Fibroblast of the aortic adventitia (primary cell): Measurements from ENCODE around the gene ZNF385D. TPM values are rescaled to one million over a fixed set of nuclear protein-coding genes. Genes with fewer than 3 reads are reported as not detected.

Experiments used
- DNase-seq: peaks from one replicate; pipeline ENCODE4 v3.0.0-alpha.2; 2010; ENCODE audit warnings: low read depth
- H3K4me3 ChIP-seq: 2 replicates; pipeline ENCODE4 v1.5.1; 2011; ENCODE audit warnings: low read depth, mild to moderate bottlenecking, control low read depth, low read length, moderate library complexity
- total RNA-seq: library from RNA; depleted of rRNA; stranded (reverse); fragments of >200 nt; gene quantifications from 2 replicates; pipeline ENCODE4 v1.2.3, GENCODE V29; 2012; ENCODE audit warnings: low replicate concordance
- TF ChIP-seq, protein P1 (sequence below): IDR thresholded peaks from 2 replicates; pipeline ENCODE4 v1.5.1; 2011; ENCODE audit warnings: mild to moderate bottlenecking, low read length, control low read depth, inconsistent platforms; ENCODE audit not compliant: insufficient read depth

ZNF385D gene
- total RNA-seq, 1 donor, result 11.5 TPM

DNA sequence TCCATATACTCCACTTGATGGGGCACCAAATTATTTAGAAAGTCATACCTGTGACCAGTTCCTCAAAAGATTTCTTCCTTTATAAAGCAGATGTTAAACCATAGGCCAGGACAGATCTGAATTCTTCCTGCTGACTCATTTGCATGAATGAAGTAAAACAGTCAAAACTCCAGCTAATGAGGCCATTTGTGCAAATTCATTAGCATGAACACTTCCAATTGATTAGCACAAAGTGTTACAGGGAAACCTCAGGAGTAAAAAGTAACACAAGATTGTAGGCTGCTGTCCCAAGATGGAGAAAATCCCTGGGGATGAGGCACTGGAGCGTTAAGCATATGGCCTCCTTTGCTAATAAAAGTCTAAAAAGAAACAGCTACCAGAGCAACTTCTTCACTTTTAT lies 149.8 kb downstream of the ZNF385D start:
- TF ChIP-seq, protein P1, sequence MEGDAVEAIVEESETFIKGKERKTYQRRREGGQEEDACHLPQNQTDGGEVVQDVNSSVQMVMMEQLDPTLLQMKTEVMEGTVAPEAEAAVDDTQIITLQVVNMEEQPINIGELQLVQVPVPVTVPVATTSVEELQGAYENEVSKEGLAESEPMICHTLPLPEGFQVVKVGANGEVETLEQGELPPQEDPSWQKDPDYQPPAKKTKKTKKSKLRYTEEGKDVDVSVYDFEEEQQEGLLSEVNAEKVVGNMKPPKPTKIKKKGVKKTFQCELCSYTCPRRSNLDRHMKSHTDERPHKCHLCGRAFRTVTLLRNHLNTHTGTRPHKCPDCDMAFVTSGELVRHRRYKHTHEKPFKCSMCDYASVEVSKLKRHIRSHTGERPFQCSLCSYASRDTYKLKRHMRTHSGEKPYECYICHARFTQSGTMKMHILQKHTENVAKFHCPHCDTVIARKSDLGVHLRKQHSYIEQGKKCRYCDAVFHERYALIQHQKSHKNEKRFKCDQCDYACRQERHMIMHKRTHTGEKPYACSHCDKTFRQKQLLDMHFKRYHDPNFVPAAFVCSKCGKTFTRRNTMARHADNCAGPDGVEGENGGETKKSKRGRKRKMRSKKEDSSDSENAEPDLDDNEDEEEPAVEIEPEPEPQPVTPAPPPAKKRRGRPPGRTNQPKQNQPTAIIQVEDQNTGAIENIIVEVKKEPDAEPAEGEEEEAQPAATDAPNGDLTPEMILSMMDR, result no peak
- DNase-seq, result no peak
- no peak overlapping the region for H3K4me3 ChIP-seq

DNA sequence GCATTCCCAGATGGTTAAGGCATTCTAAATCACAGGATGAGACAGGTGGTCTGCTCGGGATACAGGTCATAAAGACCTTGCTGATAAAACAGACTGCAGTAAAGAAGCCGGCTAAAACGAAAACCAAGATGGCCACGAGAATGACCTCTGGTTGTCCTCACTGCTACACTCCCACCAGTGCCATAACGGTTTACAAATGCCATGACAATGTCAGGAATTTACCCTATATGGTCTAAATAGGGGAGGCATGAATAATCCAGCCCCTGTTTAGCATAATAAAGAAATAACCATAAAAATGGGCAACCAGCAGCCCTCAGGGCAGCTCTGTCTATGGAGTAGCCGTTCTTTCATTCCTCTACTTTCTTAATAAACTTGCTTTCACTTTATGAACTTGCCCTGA lies 151.1 kb downstream of the ZNF385D start:
- H3K4me3 ChIP-seq, result no peak overlapping the region
- TF ChIP-seq, protein P1, result no peak
- DNase-seq, result no peak

DNA sequence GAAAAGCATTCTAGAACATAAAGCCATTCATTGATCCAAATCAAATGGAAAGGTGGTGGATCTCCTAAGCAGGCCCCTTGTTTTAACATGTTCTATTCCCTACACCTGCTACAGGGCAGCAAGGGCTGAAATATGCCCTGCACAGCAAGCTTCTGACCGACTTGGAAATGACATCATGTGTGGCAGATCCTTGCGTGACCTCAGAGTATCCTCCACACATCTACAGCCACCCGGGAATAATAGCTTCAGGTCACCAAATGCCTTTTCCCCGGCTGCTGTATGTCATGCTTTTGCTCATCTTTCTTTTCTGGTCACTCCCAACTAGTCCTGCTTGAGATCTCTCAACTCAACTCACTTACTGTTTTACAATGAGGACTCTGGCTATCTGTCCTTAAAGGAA lies 158.2 kb downstream of the ZNF385D start:
- TF ChIP-seq, protein P1, result no peak
- no peak overlapping the region for H3K4me3 ChIP-seq
- no peak for DNase-seq

DNA sequence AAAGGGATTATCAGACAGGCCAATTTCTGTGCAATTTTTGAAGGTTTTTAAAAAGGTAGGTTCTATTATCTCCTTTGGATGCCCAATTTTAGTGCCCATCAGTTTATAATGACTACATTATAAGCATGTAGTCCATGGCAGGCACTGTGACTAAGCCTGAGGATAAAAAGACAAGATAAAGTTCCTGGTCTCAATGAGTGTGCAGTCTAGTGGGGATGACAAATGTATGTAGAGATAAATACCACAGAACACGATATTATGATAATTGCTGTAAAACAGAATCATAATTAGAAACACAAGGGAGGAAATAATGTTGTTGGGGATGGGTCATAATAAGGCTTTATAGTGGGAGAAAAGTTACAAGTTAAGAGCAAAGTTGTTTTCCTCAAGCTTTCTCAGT lies 163.1 kb downstream of the ZNF385D start:
- TF ChIP-seq, protein P1, result no peak
- no peak overlapping the region for H3K4me3 ChIP-seq
- DNase-seq, result peak; percentile 3

DNA sequence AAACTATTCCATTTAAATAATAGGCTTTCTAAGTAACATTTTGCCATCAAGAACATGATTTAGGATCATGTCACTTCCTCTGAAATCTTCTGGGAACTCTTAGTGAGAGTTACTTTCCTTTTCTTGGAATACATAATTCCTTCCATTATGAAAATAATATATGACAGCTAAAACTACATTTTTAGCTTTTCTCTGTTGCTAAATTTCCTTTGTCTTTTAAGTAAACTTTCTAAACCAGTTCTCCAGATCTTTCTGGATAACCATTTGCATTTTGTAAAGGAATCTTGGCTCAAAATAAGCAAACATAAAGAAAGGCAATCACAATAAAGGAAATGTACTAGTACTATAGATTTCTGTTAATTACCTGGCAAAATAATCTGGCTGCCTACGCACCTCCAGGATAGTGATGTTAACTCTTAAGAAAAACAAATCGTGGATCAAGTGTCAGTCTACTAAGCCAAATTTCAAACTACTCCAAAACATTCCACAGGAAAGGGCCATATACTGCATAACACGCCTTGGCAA lies 165.7 kb downstream of the ZNF385D start:
- DNase-seq, result no peak
- TF ChIP-seq, protein P1, result no peak
- no peak overlapping the region for H3K4me3 ChIP-seq

DNA sequence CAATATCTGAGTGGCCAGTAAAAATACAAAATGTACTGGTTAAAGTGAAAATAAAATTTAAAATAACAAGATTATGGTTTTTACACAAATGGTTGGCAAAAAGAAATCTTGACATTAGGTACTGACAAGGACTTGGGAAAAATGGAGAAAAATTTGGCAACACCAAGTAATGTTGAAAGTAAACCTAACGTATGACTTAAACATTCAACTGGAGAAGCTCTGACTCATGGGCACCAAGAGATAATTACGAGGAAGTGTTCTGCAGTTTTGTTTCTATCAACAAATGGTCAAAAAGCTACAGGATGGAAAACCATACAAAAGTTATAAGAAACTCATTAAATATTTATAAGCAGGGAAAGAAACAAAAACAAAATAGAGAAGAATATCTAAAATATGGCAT lies 177.7 kb downstream of the ZNF385D start:
- H3K4me3 ChIP-seq, result no peak overlapping the region
- TF ChIP-seq, protein P1, result no peak
- peak; percentile 55 for DNase-seq

DNA sequence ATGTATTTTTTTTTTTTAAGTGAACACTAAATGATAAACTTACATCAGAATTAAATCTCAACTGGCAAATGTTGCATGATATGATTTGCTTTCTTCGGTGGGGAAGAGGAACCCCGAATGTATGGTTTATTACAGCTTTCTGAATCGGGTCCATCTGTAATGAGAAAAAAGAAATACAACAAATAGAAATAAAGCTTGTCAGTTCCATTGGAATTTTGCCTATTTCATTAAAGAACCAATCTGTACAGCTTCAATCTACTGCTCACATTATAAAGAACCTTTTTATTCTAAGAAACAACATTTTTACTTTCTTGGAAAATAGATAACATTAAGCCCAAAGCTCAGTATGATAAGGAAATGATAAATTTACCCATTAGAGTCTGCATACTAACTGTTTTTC lies 186.5 kb downstream of the ZNF385D start:
- no peak overlapping the region for H3K4me3 ChIP-seq
- DNase-seq, result no peak
- TF ChIP-seq, protein P1, result no peak
